Calu3 (cell line): Measurements from ENCODE around the gene RALGPS1. TPM values are rescaled to one million over a fixed set of nuclear protein-coding genes. Genes with fewer than 3 reads are reported as not detected.

Experiments used
- BruUV-seq: library from RNA; stranded (reverse); fragments of 400-500 nt; replicated peaks from 2 replicates; lab custom pipeline; 2021; lab: Mats Ljungman, UMichigan
- CTCF ChIA-PET: fragments of 300-600 bp; sonication (Branson Sonifier 250); formaldehyde crosslinking; loops from one replicate; lab custom pipeline; 2022; ENCODE audit warnings: antibody characterized with exemption; lab: Charles Lee
- DNase-seq: peaks from one replicate; pipeline ENCODE4 v3.0.0; 2022
- H3K27ac Mint-ChIP-seq: one replicate; pipeline ENCODE4 v1.8.0; 2022; ENCODE audit warnings: mixed read lengths; ENCODE audit not compliant: unreplicated experiment
- H3K27me3 Mint-ChIP-seq: one replicate; pipeline ENCODE4 v1.8.0; 2022; ENCODE audit warnings: mixed read lengths; ENCODE audit not compliant: unreplicated experiment
- H3K36me3 Mint-ChIP-seq: one replicate; pipeline ENCODE4 v1.8.0; 2022; ENCODE audit warnings: mild to moderate bottlenecking, moderate library complexity, mixed read lengths; ENCODE audit not compliant: insufficient read depth, unreplicated experiment
- H3K4me1 Mint-ChIP-seq: one replicate; pipeline ENCODE4 v1.8.0; 2022; ENCODE audit warnings: mild to moderate bottlenecking, low read depth, mixed read lengths; ENCODE audit not compliant: unreplicated experiment
- H3K4me3 Mint-ChIP-seq: one replicate; pipeline ENCODE4 v1.8.0; 2022; ENCODE audit warnings: mild to moderate bottlenecking, low read depth, moderate library complexity, mixed read lengths; ENCODE audit not compliant: unreplicated experiment
- H3K9me3 Mint-ChIP-seq: one replicate; pipeline ENCODE4 v1.8.0; 2022; ENCODE audit warnings: low read depth, mixed read lengths; ENCODE audit not compliant: unreplicated experiment
- CTCF ChIP-seq: fragments of 200-600 bp; IDR thresholded peaks from one replicate; pipeline ENCODE4 v1.8.0; 2022; ENCODE audit warnings: antibody characterized with exemption; ENCODE audit not compliant: unreplicated experiment
- intact Hi-C: fragments of 100-400 bp; cut with micrococcal nuclease; formaldehyde crosslinking; loops from one replicate; pipeline ENCODE4 v1.10.0; 2022; ENCODE audit not compliant: unreplicated experiment
- total RNA-seq: library from RNA; stranded (reverse); gene quantifications from 2 replicates; pipeline ENCODE4 v1.2.3, GENCODE V29; 2022

RALGPS1 gene
- total RNA-seq, 1 experiment from 2014 or later, result 8.3 TPM

- intact Hi-C loops, result loop anchor here (10.0 kb wide), 1 partner anchor 101 kb away; no protein-coding TSS in a partner anchor
- H3K27me3 Mint-ChIP-seq, result no peaks in the 10 kb centered on the region
- CTCF ChIA-PET, result no interaction called here
- no peaks in the 10 kb centered on the region for H3K36me3 Mint-ChIP-seq
- no peak overlapping the region for H3K4me3 Mint-ChIP-seq
- no peak overlapping the region for H3K27ac Mint-ChIP-seq
- no peak for DNase-seq
- H3K9me3 Mint-ChIP-seq, result no peaks in the 10 kb centered on the region
- no peak for TF ChIP-seq CTCF
- peaks cover 25% of the 10 kb centered on the region for H3K4me1 Mint-ChIP-seq
- BruUV-seq, result no TSS peak
Measured at GRCh38 chr9:127065592-127065991, 151.0 kb downstream of the RALGPS1 start.

GRCh38 chr9:127066060-127066850 lies 151.7 kb downstream of the RALGPS1 start:
- Mint-ChIP-seq H3K27me3 (no peaks in the 10 kb centered on the region), H3K4me1 (peaks cover 25% of the 10 kb centered on the region), H3K36me3 (no peaks in the 10 kb centered on the region), H3K4me3 (no peak overlapping the region), H3K27ac (no peak overlapping the region), H3K9me3 (no peaks in the 10 kb centered on the region)
- DNase-seq, result no peak
- TF ChIP-seq CTCF, result no peak
- CTCF ChIA-PET, result no interaction called here
- no TSS peak for BruUV-seq
- intact Hi-C loops, result loop anchor here (10.0 kb wide), 1 partner anchor 101 kb away; no protein-coding TSS in a partner anchor

DNA sequence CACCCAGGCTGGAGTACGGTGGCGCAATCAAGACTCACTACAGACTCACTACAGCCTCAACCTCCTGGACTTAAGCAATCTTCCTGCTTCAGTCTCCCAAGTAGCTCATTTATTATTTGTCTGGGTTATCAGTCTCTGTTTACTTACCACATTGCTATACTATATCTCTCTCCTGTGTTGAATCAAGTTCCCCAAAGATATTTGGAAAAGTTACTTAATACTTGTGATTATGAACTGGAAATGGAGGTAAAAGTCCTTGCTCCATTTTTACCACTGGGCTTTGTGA lies 152.2 kb downstream of the RALGPS1 start:
- Mint-ChIP-seq H3K27me3 (no peaks in the 10 kb centered on the region), H3K9me3 (no peaks in the 10 kb centered on the region), H3K36me3 (no peaks in the 10 kb centered on the region), H3K27ac (no peak overlapping the region), H3K4me3 (no peak overlapping the region), H3K4me1 (peaks cover 25% of the 10 kb centered on the region)
- no peak for TF ChIP-seq CTCF
- no TSS peak for BruUV-seq
- intact Hi-C loops, result loop anchor here (10.0 kb wide), 1 partner anchor 102 kb away; no protein-coding TSS in a partner anchor
- CTCF ChIA-PET, result no interaction called here
- no peak for DNase-seq

DNA sequence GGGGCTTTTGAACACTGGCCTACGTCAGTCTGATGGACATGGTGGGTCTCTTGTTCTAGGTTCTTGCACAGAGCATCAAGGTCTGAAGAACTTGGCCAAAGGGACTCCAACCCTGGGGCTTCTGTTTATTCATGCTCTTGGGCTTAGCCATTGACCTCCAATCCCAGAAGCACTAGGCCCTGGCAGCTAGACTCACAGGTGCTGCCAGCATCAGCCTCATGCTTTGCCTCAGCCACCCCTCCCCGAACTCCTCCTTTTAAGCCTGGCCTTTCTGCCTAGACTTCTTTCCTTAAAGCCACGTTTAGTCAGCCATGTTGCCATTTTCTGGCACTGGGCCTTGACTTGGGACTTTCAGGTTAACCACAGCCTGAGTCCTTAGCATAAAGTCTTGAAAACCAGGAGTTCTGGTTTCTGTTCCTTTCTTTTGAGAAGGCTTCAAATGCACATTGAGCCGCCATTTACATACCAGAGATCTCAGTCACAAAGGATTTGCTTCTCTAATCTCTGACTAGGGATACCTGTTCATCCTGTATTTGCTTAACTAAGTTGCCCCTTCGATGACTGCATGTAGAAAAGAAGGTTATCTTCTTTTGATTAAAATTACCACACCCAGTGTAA lies 153.1 kb downstream of the RALGPS1 start:
- Mint-ChIP-seq H3K36me3 (no peaks in the 10 kb centered on the region), H3K4me1 (peaks cover 25% of the 10 kb centered on the region), H3K4me3 (peak overlapping the region; percentile 5), H3K27ac (peak overlapping the region; percentile 54), H3K9me3 (peaks cover 3% of the 10 kb centered on the region), H3K27me3 (no peaks in the 10 kb centered on the region)
- TF ChIP-seq CTCF, result no peak
- intact Hi-C loops, result loop anchor here (10.0 kb wide), 1 partner anchor 103 kb away; no protein-coding TSS in a partner anchor
- BruUV-seq, result no TSS peak
- peak; percentile 54 for DNase-seq
- CTCF ChIA-PET, result no interaction called here
